Midbrain (tissue), 1 donor: ENCODE data around the gene SPESP1.
A peak's percentile ranks its signal among the peaks of the same experiment; 100 is the strongest.

ENCODE experiments used
- DNase-seq: peaks from one replicate; lab custom pipeline; 2025; lab: John Stamatoyannopoulos, UW

SPESP1 gene

DNA sequence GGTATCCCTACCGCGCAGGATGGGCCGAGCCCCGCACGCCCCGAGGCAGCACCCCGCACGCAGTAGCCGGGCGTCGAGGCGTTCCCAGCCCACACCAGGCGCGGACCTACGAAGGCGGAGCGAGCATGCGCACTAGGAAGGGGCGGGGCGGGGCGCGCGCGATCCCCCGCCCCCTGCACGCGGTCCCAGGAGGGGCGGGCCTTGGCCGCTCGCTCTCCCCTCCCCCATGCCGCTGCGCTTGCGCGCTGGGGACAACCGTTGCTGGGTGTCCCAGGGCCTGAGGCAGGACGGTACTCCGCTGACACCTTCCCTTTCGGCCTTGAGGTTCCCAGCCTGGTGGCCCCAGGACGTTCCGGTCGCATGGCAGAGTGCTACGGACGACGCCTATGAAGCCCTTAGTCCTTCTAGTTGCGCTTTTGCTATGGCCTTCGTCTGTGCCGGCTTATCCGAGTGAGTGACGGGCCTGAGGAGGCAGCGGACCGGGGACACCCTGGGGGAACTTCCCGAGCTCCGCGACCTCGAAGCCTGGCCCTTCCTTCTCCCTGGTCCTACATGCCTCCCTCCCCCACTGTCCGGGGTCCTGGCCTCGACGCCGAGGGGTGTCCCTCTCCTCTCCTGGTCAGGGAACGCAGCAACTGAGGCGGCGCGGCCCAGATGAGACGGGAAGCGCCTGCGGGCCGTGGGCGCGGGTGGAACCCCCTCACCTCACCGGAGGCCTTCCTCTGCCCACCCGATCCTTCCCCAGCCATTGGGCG is at the start of gene SPESP1:
Gene SPESP1 (plus strand): TSS at position 258 of the 755 bp plus-strand sequence. CDS start 129 bp downstream, at position 387.
- DNase-seq = peak; percentile 4

DNA sequence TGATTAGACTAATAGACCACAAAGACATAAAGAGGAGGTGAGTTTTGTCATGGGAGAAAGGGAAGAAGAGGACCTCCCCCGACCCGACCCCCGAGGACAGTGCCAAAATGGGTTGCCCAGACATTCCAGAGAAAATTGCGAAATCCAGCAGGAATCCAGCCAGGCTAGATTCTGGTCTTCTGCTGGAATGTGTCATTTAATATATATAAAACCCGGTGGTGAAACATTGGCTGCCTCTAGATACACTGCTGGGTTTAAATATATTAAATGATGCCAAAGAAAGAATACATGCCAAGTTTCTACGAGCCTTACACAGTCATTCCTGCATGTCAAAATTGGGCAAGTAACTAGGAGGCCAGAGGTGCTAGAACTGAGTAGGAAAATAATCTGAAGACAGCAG is 45.3 kb upstream of the SPESP1 start:
- no peak for DNase-seq

DNA sequence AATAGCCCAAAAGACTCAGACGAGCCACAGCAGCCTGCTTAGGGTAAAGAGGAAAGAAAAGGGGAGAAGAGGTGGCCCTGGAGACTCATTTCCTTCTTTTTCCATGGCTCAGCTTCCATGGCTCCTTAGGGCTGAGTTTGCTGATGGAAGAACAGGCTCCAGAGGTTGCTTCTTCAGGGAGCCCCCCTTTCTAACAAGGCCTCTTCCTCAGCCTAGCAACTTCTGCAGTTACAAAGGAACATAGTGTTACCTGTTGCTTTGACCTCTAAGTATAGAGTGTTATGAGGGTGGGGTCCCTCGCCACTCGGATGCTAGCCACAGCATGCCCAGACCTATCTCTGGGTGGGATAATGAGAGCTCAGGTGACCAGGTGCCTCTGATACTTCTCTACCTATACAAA is 43.2 kb upstream of the SPESP1 start:
- DNase-seq = no peak

DNA sequence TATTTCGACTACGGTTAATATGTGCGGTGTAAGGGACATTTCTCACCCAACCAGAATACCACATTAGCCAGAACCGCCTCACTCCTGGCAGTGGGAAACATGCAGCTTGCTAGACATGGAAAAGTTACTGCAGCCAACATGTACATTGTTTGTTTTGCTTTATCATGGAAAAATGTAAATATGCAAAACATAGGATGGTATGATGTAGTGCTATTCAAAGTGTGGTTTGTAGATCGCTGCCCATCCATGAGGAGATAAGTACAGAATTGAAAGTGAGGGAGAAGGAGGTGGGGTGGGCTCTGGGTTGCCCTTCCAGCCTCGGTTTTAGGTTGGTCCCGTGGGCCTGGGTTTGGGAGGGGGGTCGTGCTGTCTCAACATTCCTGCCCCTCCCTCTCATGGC is 42.5 kb upstream of the SPESP1 start:
- no peak for DNase-seq

DNA sequence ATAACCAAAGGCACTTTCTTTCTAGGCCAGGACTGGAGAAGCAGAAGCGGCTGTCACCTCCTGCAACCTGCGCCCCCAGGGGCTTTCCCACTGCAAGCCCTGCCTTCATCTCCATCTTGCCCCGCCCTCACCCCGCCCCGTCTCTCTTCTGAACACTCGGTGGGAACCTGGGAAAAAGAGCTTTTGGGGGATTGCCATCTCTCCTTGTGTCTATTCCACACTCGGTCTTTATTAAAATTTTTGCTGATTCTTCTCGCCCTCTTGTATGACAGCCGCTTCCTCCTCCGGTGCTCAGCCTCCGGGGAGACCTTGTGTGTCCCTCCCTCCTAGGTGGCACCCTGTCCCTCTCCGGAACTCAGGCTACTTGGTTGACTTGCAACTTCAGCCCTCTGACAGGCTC is 41.9 kb upstream of the SPESP1 start:
- DNase-seq = no peak

DNA sequence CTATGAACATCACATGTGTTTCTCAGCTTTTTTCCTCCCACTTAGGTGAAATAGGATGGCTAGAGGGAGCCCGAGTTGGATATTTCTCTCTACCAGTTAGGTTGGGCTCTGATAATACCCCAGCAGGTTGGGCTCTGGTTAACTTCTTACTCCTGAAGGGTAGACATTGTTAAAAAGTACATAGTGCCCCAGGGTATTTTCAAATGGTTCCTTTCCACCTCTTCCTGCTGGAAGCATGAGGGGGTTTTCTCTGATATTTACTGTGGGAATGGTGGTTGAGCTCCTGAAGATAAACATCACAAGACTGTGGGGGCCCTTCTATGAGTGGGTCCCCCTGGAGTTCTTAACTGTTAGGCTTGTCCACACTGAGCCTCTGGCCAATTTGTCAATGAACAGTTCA is 36.1 kb upstream of the SPESP1 start:
- no peak for DNase-seq

DNA sequence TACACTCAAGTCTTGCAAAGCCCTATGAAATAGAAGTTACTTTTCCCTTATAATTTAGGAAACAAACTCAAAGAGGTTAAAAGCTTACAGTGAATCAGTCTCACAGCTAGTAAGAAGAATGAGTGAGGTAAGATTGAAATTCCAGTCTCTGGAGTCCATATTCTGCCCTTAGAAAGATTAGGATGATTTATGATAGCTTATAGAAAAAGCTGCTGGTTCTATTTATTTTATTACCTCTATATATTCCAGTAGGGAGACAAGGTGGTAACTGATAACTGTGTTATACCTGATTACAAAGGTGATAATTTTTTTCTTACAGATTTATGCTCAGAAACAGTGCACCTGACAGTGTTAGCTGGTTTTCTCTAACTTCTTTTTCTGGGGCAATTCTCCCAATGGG is 34.1 kb upstream of the SPESP1 start:
- DNase-seq = no peak

DNA sequence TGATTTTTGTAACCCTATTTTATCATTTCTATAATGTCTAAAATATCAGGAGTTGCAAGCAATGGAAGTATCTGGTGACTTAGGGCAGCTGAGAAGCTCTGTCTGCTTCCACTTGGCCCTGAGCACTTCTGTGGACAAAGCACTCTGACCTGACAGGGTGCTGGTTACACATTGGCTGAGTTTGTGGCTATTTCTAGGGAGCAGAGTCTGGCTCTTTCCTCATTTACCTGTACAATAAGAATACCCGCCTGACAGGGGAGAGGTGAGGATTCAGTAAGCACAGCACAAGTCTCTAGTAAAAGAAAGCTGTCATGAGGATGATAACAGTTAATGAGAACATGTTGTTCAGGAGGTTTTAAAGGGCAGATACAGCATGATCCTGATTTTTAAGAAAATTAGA is 33.3 kb upstream of the SPESP1 start:
- DNase-seq = no peak

DNA sequence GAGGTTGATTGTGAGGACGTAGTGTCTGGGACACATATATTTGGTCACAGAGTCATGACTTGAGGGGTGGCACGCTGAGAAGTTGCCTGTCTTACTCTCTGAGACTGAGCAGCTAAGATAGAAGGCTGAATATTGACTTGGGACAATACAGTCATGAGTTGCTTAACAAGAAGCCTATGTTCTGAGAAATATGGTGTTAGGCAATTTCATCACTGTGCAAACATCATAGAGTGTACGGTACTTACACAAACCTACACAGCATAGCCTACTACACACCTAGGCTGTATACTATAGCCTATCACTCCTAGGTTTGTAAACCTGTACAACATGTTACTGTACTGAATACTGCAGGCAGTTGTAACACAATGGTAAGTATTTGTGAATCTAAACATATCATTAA is 30.3 kb upstream of the SPESP1 start:
- no peak for DNase-seq

DNA sequence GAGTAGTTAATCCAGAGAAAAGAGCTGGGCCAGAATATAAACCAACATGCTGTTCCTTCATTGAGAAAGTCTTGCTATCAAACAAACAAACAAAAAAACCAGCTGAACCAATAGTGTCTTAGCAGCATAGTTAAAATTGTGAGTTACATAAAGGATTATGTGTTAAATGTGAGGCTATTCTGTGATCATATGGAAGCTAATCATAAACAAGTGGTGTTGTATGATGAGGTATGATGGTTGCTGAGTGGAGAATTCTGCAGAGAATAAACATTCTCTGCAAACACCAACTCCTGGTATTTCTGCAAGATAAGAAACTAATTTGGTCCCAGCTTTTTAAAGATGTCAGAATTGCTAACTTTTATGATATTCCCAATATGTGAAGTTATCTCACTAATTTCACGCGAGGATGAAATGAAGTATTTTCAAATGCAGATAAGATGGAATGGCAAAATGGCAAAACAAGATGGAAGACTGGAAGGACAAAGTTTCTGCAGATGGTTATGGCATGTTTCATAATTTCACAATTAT is 22.9 kb upstream of the SPESP1 start:
- no peak for DNase-seq

DNA sequence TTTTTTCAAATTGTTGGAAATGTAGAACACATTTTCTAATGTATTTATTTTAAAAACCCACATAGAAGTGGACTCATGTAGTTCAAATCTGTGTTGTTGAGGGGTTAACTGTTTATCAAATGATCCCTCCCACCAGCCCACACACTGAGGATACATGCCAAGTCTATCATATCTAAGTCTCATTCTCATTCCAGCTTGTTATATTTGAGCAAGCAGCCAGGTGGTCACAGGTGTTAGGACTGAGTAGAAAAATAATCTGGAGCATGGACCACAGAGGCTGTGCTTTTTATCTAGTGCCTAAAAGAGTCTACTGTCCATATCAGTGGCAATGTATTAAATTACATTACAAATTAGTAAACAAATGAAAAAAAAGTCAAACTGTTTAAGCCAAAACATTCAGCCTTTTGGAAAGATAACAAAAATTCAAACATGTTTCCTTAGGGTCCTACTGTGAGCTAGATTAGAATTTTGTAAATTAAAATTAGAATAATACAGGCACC is 20.7 kb upstream of the SPESP1 start:
- no peak for DNase-seq

DNA sequence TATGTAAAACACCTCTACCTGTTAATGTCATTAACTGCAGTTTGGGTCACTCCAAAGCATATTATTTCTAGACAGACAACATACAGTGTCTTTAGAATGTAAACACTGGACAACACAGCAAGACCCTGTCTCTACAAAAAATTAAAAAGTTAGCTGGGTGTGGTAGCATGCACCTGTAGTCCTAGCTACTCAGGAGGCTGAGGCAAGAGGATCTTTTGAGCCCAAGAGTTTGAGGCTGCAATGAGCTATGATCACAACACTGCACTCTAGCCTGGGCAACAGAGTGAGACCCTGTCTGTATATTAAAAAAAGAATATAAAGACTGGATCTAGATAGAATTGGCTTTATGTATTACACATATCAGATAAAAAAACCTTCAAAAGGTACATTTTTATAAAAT is 20.0 kb upstream of the SPESP1 start:
- no peak for DNase-seq

DNA sequence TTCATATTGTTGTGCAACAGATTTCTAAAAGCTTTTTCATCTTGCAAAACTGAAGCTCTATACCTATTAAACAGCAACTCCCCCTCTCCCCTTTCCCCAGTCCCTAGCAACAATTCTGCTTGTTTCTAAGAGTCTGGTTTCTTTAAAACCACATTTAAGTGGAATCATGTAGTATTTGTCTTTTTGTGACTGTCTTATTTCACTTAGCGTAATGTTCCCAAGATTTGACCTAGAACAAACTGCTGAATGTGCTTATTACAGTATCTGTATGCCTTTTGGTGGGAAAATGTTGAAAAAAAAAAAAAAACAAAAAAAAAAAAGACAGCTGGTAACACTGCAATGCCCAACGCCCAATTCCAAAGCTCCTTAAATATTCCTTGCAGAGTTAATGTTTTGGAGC is 19.5 kb upstream of the SPESP1 start:
- no peak for DNase-seq

DNA sequence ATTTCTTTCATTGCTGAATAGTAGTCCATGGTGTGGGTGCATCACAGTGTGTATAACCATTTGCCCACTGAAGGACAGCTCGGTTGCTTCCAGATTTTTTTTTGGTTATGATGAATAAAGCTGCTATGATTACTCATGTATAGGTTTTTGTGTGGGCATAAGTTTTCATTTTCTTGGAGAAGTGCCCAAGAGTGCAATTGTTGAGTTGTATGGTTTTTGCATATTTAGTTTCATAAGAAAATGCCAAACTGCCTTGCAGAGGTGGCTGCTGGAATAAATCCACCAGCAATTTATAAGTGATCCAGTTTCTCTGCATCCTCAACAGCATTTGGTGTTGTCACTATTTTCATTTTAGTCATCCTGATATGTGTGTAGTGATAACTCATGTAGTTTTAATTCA is 8.4 kb upstream of the SPESP1 start:
- no peak for DNase-seq

DNA sequence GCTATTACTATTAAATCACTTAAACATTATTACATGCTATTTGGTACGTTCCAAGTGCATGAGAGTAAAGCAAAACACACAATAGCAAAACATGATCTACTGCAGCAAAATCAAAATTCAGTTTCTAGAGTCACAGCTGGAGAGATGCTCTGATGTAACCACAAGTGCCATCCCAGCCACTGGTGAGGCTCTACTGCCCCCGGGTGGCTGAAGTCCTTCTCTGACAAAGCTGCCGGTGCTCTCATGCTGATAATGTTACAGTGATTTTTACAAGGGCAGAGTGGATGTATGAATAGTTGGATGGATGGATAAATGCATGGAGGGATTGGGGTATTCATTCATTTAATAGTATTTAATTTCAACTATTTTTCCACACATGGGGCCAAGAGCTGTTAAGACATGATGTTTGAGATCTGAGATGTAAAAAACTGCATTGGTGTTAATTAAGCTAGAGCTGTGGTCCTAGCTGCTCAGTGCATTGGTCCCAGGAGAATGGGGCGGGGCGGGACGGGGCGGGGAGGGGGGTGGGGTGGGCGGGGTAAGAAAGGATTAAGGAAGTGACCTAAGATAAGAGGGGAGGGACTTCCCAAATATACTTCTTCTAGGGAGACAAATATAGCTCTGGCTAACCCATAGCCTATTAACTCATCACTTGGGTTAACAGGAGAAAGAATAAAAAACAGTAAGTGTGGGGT is 5.3 kb upstream of the SPESP1 start:
- DNase-seq = peak; percentile 81

DNA sequence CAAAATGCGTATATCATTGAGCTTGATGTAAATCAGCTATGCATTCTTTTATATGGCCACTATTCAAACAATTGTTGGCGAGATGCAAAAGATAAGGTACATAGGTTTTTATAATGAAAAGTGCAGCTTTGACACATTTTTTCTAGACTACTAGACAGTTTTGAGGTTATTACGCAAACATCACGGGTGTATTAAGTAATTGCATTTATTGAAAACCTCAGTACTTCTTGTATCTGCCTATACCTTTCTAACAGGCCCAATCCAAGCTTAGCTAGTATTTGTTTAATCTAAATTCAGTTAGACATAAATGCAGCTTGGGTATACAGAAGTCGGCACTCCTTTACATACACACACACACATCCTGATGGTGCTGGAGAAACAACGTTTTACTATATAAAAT is 2.7 kb downstream of the SPESP1 start:
- no peak for DNase-seq

DNA sequence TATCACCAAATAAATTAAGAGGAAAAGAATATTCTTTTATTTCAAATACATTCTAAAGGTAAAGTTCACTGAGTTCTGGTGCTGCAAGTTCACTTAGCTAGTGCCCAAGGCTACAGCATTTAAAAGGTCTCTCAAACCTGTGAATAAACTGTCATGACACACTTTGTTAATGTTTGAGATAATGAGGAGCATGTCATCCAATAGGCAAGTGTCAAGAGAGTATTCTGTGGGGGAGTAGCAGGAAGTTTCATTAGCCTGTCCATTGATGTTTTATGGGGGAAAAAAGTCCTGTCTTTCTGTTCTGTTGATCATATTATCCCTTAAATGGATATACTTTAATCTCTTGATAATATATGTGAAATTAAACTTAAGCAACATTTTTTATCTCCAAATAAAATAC is 4.0 kb downstream of the SPESP1 start:
- DNase-seq = no peak

DNA sequence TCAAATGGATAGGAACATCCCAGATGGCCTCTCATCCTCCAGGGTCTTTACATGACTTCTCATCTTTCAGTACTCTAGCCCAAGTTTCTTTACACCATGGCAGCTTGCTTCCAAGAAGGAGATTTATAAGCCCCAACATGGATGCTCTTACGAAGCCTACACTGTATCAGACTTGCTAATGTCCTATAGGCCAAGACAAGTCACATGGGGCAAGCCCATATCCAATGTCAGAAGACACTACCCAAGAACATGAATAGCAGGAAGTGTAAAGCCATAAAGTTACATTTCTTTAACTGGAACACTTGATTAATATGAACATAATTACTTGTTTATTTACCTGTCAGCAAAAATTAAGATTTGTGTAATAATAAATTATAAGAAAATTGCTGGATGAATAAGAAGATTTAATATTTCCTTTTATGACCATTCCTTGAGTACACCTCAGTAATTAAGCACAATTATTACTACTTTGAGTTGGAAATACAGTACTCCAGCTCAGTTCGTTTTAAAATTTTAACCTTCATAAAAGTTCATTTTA is 5.1 kb downstream of the SPESP1 start:
- DNase-seq = no peak

DNA sequence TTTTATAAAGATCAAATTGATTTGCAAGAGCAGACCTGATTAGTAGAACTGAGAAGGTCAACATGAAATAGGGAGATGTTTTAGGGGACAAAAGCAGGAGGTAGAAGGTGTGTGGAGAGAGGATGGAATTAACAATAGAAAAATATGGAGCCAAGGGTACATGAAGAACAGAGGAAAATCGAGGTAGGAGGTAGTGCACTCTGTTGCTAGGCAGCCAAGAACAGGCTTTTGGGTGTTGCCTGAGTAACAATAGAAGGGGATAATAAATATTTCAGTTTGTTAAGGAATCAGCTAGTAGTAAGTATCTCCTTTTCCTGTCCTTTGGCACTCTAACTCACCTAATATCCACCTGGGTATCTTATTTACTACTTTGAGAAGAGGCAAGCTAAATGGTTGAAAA is 9.2 kb downstream of the SPESP1 start:
- no peak for DNase-seq

DNA sequence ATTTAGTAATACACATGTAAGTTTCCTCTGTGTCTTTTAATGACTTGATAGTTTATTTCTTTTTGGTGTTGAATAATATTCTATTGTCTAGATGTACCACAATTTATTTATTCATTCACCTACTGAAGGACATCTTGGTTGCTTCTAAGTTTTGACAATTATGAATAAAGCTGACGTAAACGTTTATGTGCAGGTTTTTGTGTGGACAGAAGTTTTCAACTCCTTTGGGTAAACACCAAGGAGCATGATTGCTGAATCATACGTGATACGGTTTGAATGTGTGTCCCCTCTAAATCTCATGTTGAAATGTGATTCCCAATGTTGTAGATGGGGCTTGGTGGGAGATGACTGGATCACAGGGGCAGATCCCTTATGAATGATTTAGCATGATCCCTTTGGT is 21.5 kb downstream of the SPESP1 start:
- DNase-seq = no peak

DNA sequence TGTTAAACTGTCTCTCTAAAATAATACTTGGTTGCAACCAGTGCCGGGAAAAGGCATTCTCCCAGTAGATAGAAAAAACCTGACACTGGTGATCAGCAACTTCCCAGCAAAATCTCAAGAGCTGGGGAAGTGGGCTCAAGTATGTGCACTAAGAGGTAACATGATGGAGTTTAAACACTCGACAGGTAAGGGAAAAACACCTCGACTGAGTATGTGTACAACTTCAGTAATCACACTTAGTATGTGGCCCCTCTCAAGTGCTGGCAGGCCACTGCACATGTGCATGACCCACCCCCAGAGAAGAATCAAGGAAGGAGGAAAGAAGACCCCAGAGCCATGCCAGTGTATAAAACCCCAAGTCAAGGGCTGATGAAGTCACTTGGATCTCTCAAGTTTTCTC is 27.4 kb downstream of the SPESP1 start:
- no peak for DNase-seq

DNA sequence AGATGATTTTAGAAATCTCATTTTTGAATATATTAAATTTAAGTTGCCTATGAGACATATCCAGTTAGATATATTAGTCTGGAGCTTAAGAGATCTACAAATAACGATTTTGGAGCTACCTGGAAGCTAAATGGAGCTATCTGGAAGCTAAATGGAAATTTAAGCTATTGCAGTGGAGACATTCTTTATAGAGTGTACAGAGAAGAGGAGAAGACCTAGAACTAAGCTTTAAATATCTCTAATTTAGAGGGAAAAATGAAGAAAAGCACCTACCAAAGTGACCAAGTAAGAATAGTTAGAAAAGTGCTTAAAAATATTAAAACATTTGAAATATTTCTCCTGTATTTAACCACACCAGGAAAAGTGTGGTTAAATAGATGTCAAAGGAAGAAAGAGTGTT is 28.3 kb downstream of the SPESP1 start:
- DNase-seq = no peak

DNA sequence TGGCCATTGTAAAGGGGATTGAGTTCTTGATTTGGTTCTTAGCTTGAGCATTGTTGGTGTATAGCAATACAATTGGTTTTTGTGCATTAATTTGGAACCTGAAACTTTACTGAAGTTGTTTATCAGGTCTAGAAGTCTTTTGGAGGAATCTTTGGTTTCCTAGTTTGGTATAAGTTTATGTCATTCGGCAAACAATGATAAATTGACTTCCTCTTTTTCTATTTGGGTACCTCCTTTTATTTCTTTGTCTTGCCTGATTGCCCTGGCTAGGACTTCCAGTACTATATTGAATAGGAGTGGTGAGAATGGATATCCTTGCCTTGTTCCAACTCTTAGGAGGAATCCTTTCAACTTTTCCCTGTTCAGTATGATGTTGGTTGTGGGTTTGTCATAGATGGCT is 32.1 kb downstream of the SPESP1 start:
- DNase-seq = no peak
